ENCODE data around the gene RTP2. TPM values are rescaled to one million over a fixed set of nuclear protein-coding genes. Genes with fewer than 3 reads are reported as not detected.

RTP2 gene
- total and polyA plus RNA-seq, 9 of the 15 experiments (the other 6 are each of a cell fraction or from before 2014, with no cell fraction given), result not detected

- no peak for TF ChIP-seq ZNF174 (CRISPR knock-in tag; IDR thresholded peaks at IDR 0.05)
- no peak for TF ChIP-seq NFYB (IDR thresholded peaks at IDR 0.05; ENCODE audit: extremely low read depth, insufficient read length)
- peak; percentile 87; the same call in 1 of the 2 replicates for TF ChIP-seq XRCC5 (IDR thresholded peaks at IDR 0.05; ENCODE audit: low read depth, low read length)
- no peak for TF ChIP-seq E2F4 (CRISPR knock-in tag; IDR thresholded peaks at IDR 0.05; ENCODE audit: low read depth)
- TF ChIP-seq GTF2F1 (IDR thresholded peaks at IDR 0.05; ENCODE audit: low read depth, low read length), result no peak
- TF ChIP-seq, protein P1, sequence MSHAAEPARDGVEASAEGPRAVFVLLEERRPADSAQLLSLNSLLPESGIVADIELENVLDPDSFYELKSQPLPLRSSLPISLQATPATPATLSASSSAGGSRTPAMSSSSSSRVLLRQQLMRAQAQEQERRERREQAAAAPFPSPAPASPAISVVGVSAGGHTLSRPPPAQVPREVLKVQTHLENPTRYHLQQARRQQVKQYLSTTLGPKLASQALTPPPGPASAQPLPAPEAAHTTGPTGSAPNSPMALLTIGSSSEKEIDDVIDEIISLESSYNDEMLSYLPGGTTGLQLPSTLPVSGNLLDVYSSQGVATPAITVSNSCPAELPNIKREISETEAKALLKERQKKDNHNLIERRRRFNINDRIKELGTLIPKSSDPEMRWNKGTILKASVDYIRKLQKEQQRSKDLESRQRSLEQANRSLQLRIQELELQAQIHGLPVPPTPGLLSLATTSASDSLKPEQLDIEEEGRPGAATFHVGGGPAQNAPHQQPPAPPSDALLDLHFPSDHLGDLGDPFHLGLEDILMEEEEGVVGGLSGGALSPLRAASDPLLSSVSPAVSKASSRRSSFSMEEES (CRISPR knock-in tag; IDR thresholded peaks at IDR 0.05), result peak; percentile 33
- TF ChIP-seq, protein P2, sequence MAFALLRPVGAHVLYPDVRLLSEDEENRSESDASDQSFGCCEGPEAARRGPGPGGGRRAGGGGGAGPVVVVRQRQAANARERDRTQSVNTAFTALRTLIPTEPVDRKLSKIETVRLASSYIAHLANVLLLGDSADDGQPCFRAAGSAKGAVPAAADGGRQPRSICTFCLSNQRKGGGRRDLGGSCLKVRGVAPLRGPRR (CRISPR knock-in tag; IDR thresholded peaks at IDR 0.05), result no peak
- TF ChIP-seq ARNT (IDR thresholded peaks at IDR 0.05), result no peak
- no peak for TF ChIP-seq ASH1L (IDR thresholded peaks at IDR 0.05; ENCODE audit: borderline replicate concordance, low read depth, partially characterized antibody)
- peak; percentile 18; the same call in 1 of the 2 replicates for TF ChIP-seq ZNF830 (CRISPR knock-in tag; IDR thresholded peaks at IDR 0.05)
- TF ChIP-seq L3MBTL2 (IDR thresholded peaks at IDR 0.05), result peak; percentile 83
- TF ChIP-seq PRMT5 (CRISPR knock-in tag; IDR thresholded peaks at IDR 0.05), result no peak
- 0 out of 2 replicates have a peak, but pooled peaks have one; percentile 39 for TF ChIP-seq EHMT2 (IDR thresholded peaks at IDR 0.05)
- no peak for TF ChIP-seq RNF2 (IDR thresholded peaks at IDR 0.05)
- TF ChIP-seq ZNF586 (CRISPR knock-in tag; conservative IDR thresholded peaks at IDR 0.05), result no peak
- no peak for TF ChIP-seq POU5F1 (IDR thresholded peaks at IDR 0.05; ENCODE audit: borderline replicate concordance, low read depth, low read length, partially characterized antibody)
- TF ChIP-seq ZNF445 (CRISPR knock-in tag; IDR thresholded peaks at IDR 0.05; ENCODE audit: low read depth), result no peak
- TF ChIP-seq NFIX (CRISPR knock-in tag; IDR thresholded peaks at IDR 0.05; ENCODE audit: low read depth), result no peak
- TF ChIP-seq, protein P3, sequence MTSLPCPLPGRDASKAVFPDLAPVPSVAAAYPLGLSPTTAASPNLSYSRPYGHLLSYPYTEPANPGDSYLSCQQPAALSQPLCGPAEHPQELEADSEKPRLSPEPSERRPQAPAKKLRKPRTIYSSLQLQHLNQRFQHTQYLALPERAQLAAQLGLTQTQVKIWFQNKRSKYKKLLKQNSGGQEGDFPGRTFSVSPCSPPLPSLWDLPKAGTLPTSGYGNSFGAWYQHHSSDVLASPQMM (CRISPR knock-in tag; IDR thresholded peaks at IDR 0.05), result no peak
These were observed 37.4 kb upstream of the RTP2 start (continued) for GRCh38 chr3:187739561-187740332.

Data from K562 (cell line).